GM12872 (cell line): ENCODE results near the gene ELOB.

Experiments used
- TF ChIP-seq, protein P1 (sequence below): IDR thresholded peaks from 3 replicates; pipeline ENCODE4 v1.5.1; 2011; ENCODE audit warnings: low read depth, mild to moderate bottlenecking, low read length, moderate library complexity; ENCODE audit not compliant: insufficient read depth

Gene ELOB

DNA sequence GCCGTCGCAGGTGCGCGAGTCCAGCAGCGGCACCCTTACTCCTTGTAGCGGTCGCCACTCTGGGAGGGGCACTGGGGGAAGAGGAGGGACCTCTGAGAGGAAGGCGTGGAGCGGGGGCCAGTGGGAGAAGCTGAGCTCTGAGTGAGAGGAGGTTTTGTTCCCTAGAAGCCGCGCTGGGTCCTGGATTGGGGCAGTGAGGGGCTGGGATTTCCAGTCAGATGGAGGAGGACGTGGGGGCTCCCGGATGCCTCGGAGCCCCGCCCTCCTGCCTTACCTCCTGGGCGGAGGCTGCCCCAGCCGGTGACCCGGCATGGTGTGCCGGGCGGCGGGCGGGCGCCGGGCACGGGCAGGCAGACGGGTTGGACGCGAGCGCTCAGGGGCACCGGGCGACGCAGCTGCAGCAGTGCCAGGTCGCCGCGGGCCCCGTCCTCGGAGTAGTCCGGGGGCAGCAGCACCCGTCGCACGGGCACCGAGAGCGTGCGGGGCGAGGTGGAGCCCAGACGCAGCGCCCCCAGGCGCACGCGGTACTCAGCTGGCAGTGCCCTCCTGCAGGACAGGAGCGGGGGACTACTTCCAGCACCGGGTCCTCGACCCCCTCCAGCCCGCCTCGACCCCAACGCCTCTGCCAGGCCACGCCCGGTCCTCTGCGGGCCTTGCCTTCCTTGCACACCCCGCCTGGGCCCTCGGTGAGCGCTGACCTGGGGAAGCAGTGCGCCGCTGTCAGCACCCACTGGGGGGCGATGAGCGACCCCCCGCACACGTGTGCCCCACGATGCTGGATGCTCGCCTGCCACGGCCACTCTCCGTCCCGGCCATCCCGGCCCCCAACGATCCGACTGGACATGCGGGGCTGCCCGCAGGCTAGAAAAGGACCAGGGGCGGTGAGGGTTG lies 8.3 kb upstream of the ELOB start:
- TF ChIP-seq, protein P1, sequence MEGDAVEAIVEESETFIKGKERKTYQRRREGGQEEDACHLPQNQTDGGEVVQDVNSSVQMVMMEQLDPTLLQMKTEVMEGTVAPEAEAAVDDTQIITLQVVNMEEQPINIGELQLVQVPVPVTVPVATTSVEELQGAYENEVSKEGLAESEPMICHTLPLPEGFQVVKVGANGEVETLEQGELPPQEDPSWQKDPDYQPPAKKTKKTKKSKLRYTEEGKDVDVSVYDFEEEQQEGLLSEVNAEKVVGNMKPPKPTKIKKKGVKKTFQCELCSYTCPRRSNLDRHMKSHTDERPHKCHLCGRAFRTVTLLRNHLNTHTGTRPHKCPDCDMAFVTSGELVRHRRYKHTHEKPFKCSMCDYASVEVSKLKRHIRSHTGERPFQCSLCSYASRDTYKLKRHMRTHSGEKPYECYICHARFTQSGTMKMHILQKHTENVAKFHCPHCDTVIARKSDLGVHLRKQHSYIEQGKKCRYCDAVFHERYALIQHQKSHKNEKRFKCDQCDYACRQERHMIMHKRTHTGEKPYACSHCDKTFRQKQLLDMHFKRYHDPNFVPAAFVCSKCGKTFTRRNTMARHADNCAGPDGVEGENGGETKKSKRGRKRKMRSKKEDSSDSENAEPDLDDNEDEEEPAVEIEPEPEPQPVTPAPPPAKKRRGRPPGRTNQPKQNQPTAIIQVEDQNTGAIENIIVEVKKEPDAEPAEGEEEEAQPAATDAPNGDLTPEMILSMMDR, result no peak; the same call in 2 of the 3 replicates

DNA sequence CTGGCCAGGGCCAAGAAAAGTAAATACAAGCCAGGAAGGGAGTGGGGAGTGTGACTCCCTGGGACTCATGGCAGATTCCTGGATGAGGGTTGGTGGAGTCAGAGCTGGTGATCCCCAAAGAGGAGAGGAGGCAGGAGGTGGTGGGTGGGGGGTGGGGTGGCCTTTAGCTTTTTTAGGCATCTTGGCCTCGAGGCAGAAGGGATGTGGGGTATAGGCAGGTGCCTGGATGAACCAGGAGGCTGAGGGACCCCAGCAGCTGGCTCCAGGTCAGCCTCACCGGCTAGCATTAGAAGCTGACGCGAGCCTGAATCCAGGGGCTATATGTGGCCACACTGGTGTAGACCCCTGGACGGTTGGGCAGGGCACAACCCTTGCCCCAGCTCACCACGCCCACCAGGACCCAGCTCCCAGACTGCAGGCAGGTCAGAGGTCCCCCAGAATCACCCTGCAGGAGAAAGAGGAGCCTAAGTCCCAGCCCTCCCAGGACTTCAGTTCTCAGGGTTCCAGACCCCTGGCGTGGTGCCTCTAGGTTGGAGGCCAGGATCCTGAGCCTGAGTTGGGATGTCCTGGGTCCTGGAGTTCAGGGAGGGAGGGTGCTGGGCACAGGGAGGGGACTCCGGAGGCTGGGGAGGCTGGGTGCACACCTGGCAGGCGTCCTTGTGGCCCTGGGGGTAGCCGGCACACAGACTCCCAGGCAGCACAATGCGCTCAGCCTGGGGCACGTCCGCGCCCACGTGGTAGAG lies 7.4 kb upstream of the ELOB start:
- TF ChIP-seq, protein P1, result no peak

DNA sequence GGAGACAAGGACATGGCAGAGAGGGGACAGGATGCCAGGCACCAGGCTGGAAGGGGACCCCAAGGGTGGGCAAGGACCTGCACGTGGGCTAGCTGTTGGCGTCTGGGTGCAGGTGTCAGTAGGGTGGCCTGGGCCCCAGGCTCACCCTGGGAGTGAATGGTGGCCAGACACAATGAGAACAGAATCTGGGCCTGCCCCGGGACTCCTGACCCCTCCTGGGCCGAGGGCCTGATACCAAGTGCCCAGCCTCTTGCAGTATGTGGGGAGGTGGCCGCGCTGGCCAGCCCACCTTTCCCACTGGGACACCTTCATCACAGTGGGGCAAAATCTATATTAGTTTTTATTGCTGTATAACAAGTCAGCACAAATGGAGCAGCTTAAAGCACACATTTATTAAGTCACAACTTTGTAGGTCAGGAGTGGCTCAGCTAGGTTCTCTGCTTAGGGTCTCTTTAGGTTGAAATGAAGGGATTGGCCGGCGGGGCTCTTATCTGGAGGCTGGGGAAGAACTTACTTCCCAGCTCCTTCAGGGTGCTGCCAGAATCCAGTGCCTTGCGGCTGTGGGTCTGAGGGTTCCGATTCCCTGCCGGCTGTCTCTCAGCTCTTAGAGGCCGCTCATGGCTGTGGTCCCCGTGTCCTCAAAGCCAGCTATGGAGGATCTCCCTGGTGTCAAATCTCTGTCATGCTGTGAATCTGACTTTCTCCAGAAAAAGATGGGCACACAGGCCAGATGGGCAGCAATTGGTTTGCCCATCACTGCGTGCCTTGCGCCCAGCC lies 6.7 kb upstream of the ELOB start:
- TF ChIP-seq, protein P1, result no peak

DNA sequence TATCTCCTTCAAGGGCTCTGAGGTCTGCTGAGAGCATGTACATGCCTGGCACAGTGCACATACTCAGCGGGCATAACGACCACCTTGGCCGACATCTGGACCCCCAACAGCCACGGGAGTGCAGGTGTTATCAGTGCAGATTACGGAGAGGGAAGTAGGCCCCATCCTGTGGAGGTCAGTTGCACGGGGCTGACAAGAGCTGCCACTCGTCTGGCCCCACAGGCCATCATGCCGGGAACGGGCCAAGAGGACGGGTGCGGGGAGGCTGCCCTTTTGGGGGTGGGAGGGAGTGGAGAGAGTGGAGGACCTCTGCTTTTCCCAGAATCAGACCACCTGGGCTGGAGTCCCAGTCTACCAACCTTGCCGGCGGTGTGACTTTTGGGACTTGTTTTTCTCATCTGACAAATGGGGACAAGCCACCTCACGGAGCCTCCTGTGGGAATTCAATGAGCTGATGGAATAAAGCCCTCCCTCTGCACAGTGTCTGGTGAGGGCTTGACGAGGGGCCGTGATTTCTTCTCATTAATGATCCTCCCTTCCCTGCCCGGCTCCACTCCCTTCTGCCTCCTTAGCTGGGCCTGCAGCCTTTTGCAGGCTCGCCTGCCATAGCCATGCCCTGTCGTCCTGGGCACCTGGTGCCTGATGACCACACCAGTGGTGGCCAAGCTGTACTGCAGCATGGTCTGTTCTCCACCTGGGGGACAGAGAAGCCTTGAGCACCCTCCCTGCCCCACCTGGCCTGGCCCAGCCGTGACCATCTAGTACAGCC lies 5.7 kb upstream of the ELOB start:
- TF ChIP-seq, protein P1, result no peak

DNA sequence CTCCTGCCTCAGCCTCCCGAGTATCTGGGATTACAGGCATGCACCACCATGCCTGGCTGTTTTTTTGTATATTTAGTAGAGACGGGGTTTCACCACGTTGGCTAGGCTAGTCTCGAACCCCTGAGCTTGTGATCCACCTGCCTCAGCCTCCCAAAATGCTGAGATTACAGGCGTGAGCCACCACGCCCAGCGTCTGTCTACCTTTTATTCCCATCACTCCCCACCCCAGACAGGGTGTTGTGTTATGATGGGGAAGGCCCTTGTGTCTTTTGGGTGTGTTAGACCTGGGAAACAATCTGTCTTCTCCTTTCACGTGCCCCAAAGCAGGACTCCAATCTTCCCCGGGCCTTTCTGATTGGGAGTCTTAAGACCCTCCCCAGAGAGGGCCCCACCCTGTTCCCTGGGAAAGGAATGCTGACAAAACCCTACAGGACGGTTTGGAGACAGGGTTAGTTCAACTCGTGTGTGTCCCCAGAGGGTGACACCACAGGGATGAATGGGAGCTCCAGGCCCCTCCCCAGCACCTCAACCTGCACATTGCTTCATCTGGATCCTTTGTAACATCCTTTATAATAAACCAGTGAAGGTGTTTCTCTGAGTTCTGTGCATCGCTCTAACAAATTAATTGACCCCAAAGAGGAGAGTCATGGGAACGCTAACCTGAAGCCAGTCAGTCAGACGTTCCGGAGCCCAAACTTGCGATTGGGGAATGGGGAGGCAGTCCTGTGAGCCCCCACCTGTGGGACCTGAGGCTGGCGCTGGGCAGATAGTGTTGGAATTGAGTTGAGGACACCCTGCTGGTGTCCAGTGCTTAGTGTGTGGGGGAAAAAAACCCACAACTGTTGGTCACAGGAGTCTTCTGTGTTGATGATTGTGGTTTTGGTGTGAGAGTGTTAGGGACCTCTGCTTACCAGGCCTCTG lies 3.2 kb upstream of the ELOB start:
- TF ChIP-seq, protein P1, result no peak

DNA sequence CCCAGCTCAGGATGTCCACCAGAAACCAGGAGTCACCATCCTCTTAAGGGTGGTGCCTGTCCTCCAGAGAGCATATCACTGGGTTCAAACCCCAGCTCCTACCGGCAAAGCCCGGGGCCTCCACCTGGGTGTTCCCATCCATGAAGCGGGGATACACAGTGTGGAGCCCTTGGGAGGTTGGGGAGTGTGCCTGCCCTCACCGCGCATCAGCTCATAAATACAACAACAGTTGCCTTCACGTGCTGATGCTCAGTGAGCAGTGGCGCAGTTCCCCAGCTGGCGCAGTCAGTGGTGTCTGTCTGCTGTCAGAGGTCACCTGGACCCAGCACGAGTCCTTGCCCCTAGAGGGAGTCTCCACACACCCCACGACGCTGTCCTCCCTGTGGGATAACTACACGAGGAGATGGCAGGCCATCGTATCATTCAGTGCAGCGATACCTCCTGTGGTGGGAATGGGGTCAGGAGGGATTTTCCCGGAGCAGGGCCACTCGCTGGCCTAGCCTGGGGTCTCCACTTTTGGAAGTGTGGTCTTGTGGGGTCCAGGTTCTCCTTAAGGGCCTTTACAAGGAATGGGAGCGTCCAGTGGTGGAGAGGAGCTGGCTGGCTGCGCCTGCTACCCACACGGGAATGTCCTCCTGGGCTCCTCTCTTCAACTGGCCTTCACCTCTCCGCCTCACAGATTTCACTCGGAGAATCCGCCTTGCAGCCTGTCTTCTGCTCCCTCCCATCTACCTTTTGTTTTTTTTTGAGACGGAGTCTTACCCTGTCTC lies 2.3 kb upstream of the ELOB start:
- TF ChIP-seq, protein P1, result no peak
